Measurements from ENCODE around the gene SVOP.

The SVOP gene

GRCh38 chr12:108973629-108974152 is 47.2 kb downstream of the SVOP start:
- no peak for DNase-seq

GRCh38 chr12:108972358-108972757 is 48.5 kb downstream of the SVOP start:
- no peak for DNase-seq

- no peak for DNase-seq
These were observed 51.2 kb downstream of the SVOP start for GRCh38 chr12:108969622-108970021.

- no peak for DNase-seq
These were observed 52.9 kb downstream of the SVOP start for GRCh38 chr12:108967869-108968540.

- no peak for DNase-seq
These were observed 54.3 kb downstream of the SVOP start for GRCh38 chr12:108966378-108967151.

- DNase-seq, result no peak
These were observed 55.0 kb downstream of the SVOP start for GRCh38 chr12:108965886-108966285.

GRCh38 chr12:108964371-108965352 is 56.2 kb downstream of the SVOP start:
- no peak for DNase-seq

GRCh38 chr12:108962256-108962655 is 58.6 kb downstream of the SVOP start:
- no peak for DNase-seq

- no peak for DNase-seq
These were observed 60.9 kb downstream of the SVOP start for GRCh38 chr12:108959748-108960655.

- DNase-seq, result no peak
These were observed 65.5 kb downstream of the SVOP start for GRCh38 chr12:108955225-108955835.

GRCh38 chr12:108950991-108951739 is 69.7 kb downstream of the SVOP start:
- DNase-seq, result peak; percentile 55

GRCh38 chr12:108949976-108950375 is 70.9 kb downstream of the SVOP start:
- no peak for DNase-seq

GRCh38 chr12:108948367-108948766 is 72.5 kb downstream of the SVOP start:
- no peak for DNase-seq

GRCh38 chr12:108947097-108947496 is 73.8 kb downstream of the SVOP start:
- DNase-seq, result no peak

GRCh38 chr12:108940138-108940537 is 80.7 kb downstream of the SVOP start:
- no peak for DNase-seq

GRCh38 chr12:108939594-108939993 is 81.3 kb downstream of the SVOP start:
- no peak for DNase-seq

- no peak for DNase-seq
These were observed 82.5 kb downstream of the SVOP start for GRCh38 chr12:108938247-108938924.

- DNase-seq, result no peak
These were observed 85.6 kb downstream of the SVOP start for GRCh38 chr12:108935159-108935763.

GRCh38 chr12:108933949-108934348 is 86.9 kb downstream of the SVOP start:
- DNase-seq, result no peak

GRCh38 chr12:108930756-108931155 is 90.1 kb downstream of the SVOP start:
- no peak for DNase-seq

All from stimulated activated CD4-positive, alpha-beta T cell treated with anti-CD3 and anti-CD28 coated beads, Interleukin-4, amount 100 ng/mL, for 4 hours (primary cell).